MV-4-11 (cell line): ENCODE measurements around the gene SLC6A19.

Experiments used
- DNase-seq: peaks from one replicate; lab custom pipeline; 2025; lab: John Stamatoyannopoulos, UW

The SLC6A19 gene

GRCh38 chr5:1180841-1181271 is 20.5 kb upstream of the SLC6A19 start:
- DNase-seq, result no peak

DNA sequence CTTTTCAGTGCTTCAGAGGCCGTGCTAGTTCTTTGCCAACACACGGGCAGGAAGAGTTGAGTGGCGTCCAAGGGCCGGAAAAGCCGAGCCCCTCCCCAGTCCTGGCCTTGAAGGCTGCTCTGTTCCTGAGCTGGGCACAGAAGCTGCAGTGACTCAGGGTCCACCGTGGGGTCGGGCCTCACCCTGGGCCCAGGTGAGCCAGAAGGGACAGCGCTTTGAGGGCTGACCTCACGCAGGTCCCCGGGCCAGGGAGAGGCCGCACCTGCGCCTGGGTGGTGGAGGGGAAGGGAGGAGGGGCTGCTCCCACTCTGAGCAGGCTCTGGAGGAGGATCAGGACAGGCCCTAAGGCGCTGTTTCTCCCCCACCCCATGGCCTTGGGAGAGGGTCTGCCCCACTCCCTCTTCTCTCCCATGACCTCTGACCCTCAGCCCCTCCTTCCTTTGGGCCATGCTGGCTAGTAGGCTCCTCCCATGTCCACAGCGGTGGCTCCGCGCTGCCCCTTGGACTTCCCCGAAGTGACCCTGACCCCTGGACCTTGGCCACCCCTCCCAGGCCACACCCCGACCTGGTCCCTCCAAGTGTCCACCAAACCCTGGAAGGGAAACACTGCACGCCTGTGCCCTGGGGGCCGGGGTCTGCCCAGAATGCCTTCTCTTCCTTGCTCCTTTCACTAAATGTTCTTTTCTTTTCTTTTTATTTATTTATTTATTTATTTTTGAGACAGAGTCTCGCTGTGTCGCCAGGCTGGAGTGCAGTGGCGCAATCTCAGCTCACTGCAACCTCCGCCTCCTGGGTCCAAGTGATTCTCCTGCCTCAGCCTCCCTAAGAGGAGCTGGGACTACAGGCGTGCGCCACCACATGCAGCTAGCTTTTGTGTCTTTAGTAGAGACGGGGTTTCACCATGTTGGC is 19.7 kb upstream of the SLC6A19 start:
- DNase-seq, result no peak

GRCh38 chr5:1182360-1182632 is 19.1 kb upstream of the SLC6A19 start:
- DNase-seq, result no peak

GRCh38 chr5:1182633-1183423 is 18.6 kb upstream of the SLC6A19 start:
- DNase-seq, result no peak

DNA sequence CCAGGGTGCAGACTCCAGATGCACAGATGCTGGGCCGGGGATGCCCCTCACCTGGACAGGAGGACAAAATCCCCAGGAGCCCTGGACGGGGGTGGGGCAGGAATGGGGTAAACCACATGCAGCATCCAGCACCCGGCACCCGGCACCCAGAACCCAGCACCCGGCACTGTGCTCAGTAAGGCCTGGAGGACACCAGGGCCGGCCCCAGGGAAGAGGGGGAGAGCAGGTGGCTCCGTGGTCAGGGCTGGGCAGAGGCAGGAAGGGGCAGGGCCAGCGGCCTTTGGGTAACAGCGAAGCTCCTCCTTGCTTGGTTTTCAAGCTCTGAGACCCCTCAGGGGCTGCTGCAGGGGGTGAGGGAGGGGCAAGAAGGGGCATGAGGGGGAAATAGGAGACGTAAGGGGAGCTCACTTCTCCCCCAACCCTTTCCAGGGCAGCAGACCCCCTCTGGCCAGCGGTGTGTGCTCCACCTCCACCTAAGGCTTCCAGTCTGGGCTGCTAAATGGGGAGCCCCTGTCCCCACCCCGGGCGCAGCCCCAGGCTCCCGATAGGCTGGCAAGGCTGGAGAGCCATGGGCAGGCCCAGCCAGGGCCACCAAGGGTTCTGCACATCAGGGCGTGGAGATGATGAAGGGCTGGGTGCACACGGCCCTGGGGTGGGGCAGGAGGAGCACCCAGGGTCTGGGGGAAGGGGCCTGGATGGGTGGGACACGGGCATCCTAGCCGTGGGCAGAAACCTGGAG is 17.8 kb upstream of the SLC6A19 start:
- no peak for DNase-seq

DNA sequence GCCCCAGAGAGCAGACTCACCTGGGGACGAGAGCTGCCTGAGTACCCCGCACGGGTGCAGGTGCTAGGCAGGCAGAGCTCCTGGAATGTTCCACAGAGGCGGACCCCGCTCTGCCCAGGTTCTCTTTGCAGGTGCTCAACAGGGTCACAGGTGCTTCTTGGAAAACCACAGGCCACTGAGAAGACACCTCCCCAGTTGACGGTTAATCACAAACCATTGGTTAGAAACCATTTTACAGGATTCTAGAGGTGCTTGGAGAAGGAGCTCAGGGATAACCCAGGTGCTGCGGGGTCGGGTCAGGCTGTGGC is 17.3 kb upstream of the SLC6A19 start:
- no peak for DNase-seq

- no peak for DNase-seq
Observed at GRCh38 chr5:1184481-1184880, 16.9 kb upstream of the SLC6A19 start.

DNA sequence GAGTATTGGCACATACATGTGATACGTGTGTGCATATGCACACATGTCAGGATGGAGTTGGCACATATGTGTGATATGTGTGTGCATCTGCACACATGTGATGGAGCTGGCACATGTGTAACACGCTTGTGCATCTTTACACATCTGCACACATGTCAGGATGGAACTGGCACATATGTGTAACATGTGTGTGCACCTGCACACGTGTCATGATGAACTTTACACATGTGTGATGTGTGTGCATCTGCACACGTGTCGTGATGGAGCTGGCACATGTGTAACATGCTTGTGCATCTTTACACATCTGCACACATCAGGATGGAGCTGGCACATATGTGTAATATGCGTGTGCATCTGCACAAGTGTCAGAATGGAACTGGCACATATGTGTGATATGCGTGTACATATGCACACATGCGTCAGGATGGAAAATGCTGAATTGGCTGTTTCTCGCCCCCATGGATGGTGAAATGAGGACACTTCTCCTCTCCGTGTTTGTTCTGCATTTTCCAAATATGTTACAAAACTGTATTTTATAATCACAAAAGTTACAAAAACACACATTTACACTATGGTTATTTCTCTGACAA is 16.3 kb upstream of the SLC6A19 start:
- no peak for DNase-seq

DNA sequence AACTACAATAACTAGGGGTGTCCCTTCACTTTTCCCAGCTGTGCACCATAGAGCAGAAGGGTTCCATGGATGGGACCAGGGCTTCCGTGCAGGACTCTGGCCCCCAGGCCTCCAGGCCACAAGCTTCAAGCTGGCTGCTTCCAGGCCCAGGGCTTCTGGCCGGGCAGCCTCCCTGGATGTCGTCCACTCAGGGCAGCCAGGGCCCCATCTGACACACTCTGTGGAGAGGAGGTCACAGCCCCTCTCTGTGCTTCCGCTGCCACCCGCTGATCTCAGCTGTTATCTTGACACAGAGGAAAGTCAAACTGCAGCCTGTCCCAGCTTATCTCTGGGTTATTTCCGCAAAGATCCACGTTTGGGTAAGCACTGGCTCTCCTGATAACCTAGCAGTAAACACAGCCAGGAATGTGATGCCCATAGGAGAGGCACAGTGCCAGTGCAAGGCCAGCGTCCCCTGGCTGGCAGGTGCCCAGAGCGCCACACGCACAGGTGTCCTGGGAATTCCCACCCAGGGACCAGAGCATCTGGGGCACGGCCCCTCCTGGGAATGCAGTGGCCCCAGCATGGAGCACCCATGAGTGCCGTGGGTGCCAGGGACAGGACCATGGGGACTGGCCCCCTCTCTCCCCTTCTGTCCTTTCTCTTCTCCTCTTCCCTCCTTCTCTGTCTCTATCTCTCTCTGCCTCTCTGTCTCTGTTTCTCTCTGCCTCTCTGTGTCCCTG is 15.6 kb upstream of the SLC6A19 start:
- DNase-seq, result no peak

- no peak for DNase-seq
Observed at GRCh38 chr5:1186351-1187233, 14.8 kb upstream of the SLC6A19 start.

GRCh38 chr5:1187234-1187949 is 14.0 kb upstream of the SLC6A19 start:
- DNase-seq, result no peak

GRCh38 chr5:1187950-1188334 is 13.5 kb upstream of the SLC6A19 start:
- no peak for DNase-seq

- no peak for DNase-seq
Observed at GRCh38 chr5:1188464-1188863, 12.9 kb upstream of the SLC6A19 start.

GRCh38 chr5:1189269-1189668 is 12.1 kb upstream of the SLC6A19 start:
- no peak for DNase-seq

DNA sequence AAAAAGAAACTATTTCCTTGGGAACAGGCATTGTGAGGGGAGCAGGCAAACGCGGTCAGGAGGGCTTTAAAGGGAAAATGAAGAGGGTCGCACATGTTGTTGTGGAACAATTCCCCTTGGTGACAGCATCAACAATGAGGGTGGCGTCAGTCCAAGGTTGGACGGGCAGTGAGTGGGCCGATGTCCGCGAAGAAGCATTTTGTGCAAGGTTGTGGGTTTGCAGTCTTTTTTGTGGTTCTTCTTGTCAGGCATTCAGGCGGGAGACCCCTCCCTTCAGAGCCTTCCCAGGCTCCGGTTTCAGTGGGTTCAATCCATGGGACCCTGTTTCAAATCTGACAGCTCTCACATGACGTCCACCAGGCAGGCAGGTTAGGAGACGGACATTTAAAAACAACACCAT is 11.1 kb upstream of the SLC6A19 start:
- peak; percentile 7 for DNase-seq

GRCh38 chr5:1190837-1191239 is 10.6 kb upstream of the SLC6A19 start:
- peak; percentile 90 for DNase-seq

GRCh38 chr5:1192971-1193590 is 8.3 kb upstream of the SLC6A19 start:
- DNase-seq, result no peak

DNA sequence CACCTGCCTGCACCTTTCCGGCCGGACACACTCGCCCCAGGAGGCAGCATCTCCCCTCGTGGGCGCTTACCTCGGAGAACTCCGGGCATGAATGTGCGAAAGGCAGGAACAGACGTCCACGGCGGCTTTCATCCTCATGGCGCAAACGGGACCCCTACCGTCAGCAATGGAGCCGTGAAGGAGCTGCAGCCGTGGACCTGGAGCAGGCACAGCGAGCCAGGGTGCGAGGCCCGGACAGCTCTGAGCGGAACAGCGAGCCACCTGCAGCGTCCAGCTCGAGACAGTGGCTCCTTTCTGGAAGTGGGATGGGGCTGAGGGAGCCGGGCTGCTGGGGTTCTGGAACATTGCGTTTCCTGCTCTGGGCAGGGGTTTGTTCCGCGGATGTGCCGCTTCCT is 7.8 kb upstream of the SLC6A19 start:
- DNase-seq, result no peak

DNA sequence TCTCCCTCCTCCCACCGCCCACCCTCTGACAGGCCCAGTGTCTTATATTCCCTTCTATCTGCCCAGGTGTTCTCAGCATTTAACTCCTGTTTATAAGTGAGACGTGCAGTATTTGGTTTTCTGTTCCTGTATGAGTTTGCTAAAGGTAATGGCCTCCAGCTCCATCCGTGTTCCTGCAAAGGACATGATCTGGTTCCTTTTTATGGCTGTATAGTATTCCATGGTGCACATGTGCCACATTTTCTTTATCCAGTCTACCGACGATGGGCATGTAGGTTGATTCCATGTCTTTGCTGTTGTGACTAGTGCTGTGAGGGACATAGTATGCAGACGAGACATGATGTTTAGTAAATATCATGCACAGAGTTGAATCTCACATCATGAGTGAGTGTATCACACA is 7.0 kb upstream of the SLC6A19 start:
- DNase-seq, result no peak

DNA sequence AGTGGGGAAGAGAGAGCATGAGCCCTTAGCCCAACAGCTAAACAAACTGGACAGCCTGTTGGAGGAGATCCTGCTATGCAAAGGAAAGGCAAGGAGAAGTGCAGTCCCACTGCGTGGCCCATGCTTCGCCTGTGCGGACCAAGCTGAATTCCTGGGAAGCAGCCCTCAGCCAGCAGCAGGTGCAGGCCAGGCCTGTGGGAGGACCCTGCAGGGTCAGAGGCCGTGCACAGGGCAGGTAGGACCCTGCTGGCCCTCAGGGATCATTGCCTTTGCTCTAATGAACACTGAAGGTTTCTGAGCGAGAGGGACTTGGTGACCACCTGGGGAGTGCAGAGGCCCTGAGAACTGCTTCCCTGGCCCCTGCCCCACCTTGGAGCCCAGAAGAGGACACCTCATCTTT is 6.0 kb upstream of the SLC6A19 start:
- DNase-seq, result no peak
